Right renal pelvis (tissue), 4 donors: ENCODE results near the gene F8. TPM values are rescaled to one million over a fixed set of nuclear protein-coding genes. Genes with fewer than 3 reads are reported as not detected.

Source experiments
- DNase-seq, 4 donors: peaks; one replicate each; pipeline ENCODE4 v3.0.0-alpha.2; 2013; ENCODE audit warnings: low read depth in 4 of 4, low spot score in 3 of 4, missing footprints in 1 of 4
- polyA plus RNA-seq, 4 donors: library from polyadenylated mRNA; unstranded; fragments of 120-200 nt; gene quantifications; one replicate each; pipeline ENCODE4 v1.2.1, GENCODE V29; 2013; ENCODE audit not compliant: insufficient read length in 4 of 4

Gene F8
- polyA plus RNA-seq, 4 donors: 13.9 to 18.7 (median 16.0) TPM

GRCh38 chrX:154795016-154795415 lies 227.5 kb downstream of the F8 start:
- DNase-seq: no peak

- no peak for DNase-seq
Measured at GRCh38 chrX:154793084-154793795, 229.3 kb downstream of the F8 start.

GRCh38 chrX:154791939-154792338 lies 230.6 kb downstream of the F8 start:
- DNase-seq: no peak

- DNase-seq: no peak
Measured at GRCh38 chrX:154791467-154791866, 231.1 kb downstream of the F8 start.

Other genes starting within 250 kb of the F8 start
- 10 to 100 TPM; 31.4 to 40.7 (median 34.2) TPM for gene MPP1, start 217.2 kb downstream of the F8 start, polyA plus RNA-seq
- not detected for gene SMIM9, start 188.1 kb downstream of the F8 start, polyA plus RNA-seq
- 10 to 100 TPM; 15.4 to 25.1 (median 19.2) TPM for gene F8A1, start 136.4 kb downstream of the F8 start, polyA plus RNA-seq
- 100 to 1,000 TPM; 111 to 121 (median 120) TPM for gene FUNDC2, start 4.1 kb upstream of the F8 start, polyA plus RNA-seq
- gene CMC4, start 48.4 kb upstream of the F8 start, polyA plus RNA-seq: 10 to 100 TPM in 3 of 4 donors, 1 to 10 TPM in 1; 8.6 to 10.7 (median 10.3) TPM
- gene MTCP1, start 48.4 kb upstream of the F8 start, polyA plus RNA-seq: 10 to 100 TPM; 19.9 to 27.5 (median 24.5) TPM
- 10 to 100 TPM; 27.1 to 31.2 (median 29.8) TPM for gene BRCC3, start 48.8 kb upstream of the F8 start, polyA plus RNA-seq
- 100 to 1,000 TPM in 3 of 4 donors, 10 to 100 TPM in 1; 81.3 to 112 (median 103) TPM for gene VBP1, start 193.7 kb upstream of the F8 start, polyA plus RNA-seq
- 1 to 10 TPM; 2.9 to 3.3 (median 3.2) TPM for gene RAB39B, start 241.8 kb upstream of the F8 start, polyA plus RNA-seq